Measurements from ENCODE around the gene TAX1BP3. TPM values are rescaled to one million over a fixed set of nuclear protein-coding genes. Genes with fewer than 3 reads are reported as not detected.

TAX1BP3 gene
- polyA plus RNA-seq, 3 donors, result 29.6 to 71.8 (median 70.9) TPM

DNA sequence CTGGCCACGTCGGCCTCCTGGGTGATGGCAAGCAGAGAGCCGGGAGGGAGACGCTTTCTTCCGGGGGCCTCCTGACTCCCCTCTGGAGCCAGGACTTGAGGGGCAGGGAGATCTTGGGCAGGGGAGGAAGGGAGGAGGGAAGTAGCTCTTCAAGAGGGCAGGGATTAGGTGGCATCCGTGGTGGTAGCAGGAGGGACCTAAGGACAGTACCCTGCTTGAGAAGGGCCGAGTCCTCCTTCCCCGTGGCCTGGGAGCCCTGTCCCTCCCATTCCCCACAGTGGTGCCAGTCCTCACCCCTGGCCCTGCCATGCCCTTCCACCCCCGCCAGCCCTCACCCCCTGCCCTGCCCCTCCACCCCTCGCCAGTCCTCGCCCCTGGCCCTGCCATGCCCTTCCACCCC, 12.6 kb downstream of the TAX1BP3 start:
- H3K79me2 ChIP-seq (ENCODE audit: insufficient read depth, low read length), result no peaks in the 10 kb centered on the region
- H3K4me2 ChIP-seq (replicated peaks; ENCODE audit: extremely low read depth, low read length, poor library complexity, severe bottlenecking), result no peak overlapping the region
- TF ChIP-seq, protein P1, sequence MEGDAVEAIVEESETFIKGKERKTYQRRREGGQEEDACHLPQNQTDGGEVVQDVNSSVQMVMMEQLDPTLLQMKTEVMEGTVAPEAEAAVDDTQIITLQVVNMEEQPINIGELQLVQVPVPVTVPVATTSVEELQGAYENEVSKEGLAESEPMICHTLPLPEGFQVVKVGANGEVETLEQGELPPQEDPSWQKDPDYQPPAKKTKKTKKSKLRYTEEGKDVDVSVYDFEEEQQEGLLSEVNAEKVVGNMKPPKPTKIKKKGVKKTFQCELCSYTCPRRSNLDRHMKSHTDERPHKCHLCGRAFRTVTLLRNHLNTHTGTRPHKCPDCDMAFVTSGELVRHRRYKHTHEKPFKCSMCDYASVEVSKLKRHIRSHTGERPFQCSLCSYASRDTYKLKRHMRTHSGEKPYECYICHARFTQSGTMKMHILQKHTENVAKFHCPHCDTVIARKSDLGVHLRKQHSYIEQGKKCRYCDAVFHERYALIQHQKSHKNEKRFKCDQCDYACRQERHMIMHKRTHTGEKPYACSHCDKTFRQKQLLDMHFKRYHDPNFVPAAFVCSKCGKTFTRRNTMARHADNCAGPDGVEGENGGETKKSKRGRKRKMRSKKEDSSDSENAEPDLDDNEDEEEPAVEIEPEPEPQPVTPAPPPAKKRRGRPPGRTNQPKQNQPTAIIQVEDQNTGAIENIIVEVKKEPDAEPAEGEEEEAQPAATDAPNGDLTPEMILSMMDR (IDR thresholded peaks at IDR 0.05), result no peak
- H3K36me3 Mint-ChIP-seq, result peaks cover 15 to 51% of the 10 kb centered on the region in 2 donors
- H3K27ac ChIP-seq (ENCODE audit: low read depth in 1 of 2, low read length in 2 of 2), result no peak overlapping the region
- WGBS (ENCODE audit: insufficient coverage), result 93% methylated on average over 4 of the region's 11 CpGs
- H2AFZ ChIP-seq (ENCODE audit: insufficient read depth, low read depth, low read length, poor library complexity, severe bottlenecking), result no peak overlapping the region
- no peaks in the 10 kb centered on the region for H4K20me1 ChIP-seq (ENCODE audit: insufficient read depth, low read length)
- peaks cover 0 to 3% (median 0%) of the 10 kb centered on the region in 7 donors for H3K9me3 Mint-ChIP-seq
- intact Hi-C loops (cut with micrococcal nuclease), result no loop called here
- DNase-seq, result no peak
- H3K27me3 ChIP-seq (ENCODE audit: control insufficient read depth in 2 of 2, insufficient read depth in 2 of 2, low read length in 2 of 2), result no peaks in the 10 kb centered on the region
- no peaks in the 10 kb centered on the region for H3K9me3 ChIP-seq (replicated peaks in 1 of 2; ENCODE audit: control insufficient read depth in 1 of 2, insufficient read depth in 1 of 2, low read length in 2 of 2)
- H3K36me3 ChIP-seq (replicated peaks in 1 of 2; ENCODE audit: control insufficient read depth in 1 of 2, insufficient read depth in 2 of 2, low read length in 2 of 2), result peaks cover 15 to 33% of the 10 kb centered on the region in 2 donors
- no peaks in the 10 kb centered on the region for H3K4me1 ChIP-seq (ENCODE audit: control insufficient read depth in 1 of 2, insufficient read depth in 2 of 2, low read length in 2 of 2)
- H3K27me3 Mint-ChIP-seq (ENCODE audit: low read depth in 3 of 3), result peaks cover 0 to 2% (median 1%) of the 10 kb centered on the region in 3 donors
- no peak overlapping the region for H3K4me3 Mint-ChIP-seq
- H3K4me1 Mint-ChIP-seq, result peaks cover 3% of the 10 kb centered on the region
- no peak overlapping the region for H3K9ac ChIP-seq (ENCODE audit: insufficient read depth, low read length, poor library complexity, severe bottlenecking)
- H3K4me3 ChIP-seq (replicated peaks in 1 of 3; ENCODE audit: low read depth in 2 of 3, low read length in 3 of 3), result no peak overlapping the region
- no peak overlapping the region for H3K27ac Mint-ChIP-seq

DNA sequence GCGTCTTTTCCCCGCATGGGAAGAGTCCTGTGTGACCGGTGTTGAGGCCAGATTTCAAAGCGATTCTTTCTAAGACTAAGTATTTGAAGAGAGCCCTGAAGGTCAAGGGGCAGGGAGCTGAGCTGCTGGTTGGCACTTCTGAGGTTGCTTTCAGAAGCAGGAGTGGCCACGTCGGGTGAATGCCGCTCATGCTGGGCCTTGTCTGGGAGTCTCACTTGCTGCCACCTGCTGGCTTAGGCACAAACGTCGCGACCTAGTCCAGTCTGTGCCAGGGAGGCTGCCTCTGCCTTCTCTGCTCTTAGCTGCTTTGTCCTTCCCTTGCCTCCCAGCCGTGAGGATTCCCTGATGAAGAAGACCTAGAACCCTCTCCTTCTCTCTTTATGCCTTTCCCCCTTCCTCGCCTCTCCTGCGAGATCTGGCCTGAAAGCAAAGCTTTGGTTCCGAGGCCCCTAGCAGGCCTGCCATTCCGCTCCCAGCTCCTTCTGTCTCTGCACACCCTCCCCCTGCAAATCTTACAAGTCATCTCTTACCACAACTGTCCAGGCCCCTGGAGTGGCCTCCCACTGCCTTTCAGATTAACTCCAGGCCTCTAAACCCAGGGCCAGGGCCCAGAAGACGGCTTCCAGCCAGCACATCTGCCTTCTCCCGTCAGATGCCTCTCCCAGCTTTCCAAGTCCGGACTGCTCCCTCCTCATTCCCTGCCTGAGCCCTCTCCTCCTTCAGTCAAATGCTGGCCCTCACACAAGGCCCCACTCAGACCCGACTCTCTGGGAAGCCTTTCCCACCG, 20.4 kb downstream of the TAX1BP3 start:
- peak overlapping the region in 3 of 7 donors; percentile 11 to 25 (median 15) for H3K27ac Mint-ChIP-seq
- Histone ChIP-seq H4K20me1 (ENCODE audit: insufficient read depth, low read length) (no peaks in the 10 kb centered on the region), H3K27me3 (ENCODE audit: control insufficient read depth in 2 of 2, insufficient read depth in 2 of 2, low read length in 2 of 2) (no peaks in the 10 kb centered on the region), H3K4me2 (replicated peaks; ENCODE audit: extremely low read depth, low read length, poor library complexity, severe bottlenecking) (no peak overlapping the region), H3K27ac (ENCODE audit: low read depth in 1 of 2, low read length in 2 of 2) (no peak overlapping the region), H2AFZ (ENCODE audit: insufficient read depth, low read depth, low read length, poor library complexity, severe bottlenecking) (no peak overlapping the region), H3K79me2 (ENCODE audit: insufficient read depth, low read length) (no peaks in the 10 kb centered on the region), H3K4me1 (ENCODE audit: control insufficient read depth in 1 of 2, insufficient read depth in 2 of 2, low read length in 2 of 2) (no peaks in the 10 kb centered on the region), H3K9ac (ENCODE audit: insufficient read depth, low read length, poor library complexity, severe bottlenecking) (no peak overlapping the region), H3K4me3 (replicated peaks in 1 of 3; ENCODE audit: low read depth in 2 of 3, low read length in 3 of 3) (no peak overlapping the region), H3K9me3 (replicated peaks in 1 of 2; ENCODE audit: control insufficient read depth in 1 of 2, insufficient read depth in 1 of 2, low read length in 2 of 2) (no peaks in the 10 kb centered on the region), H3K36me3 (replicated peaks in 1 of 2; ENCODE audit: control insufficient read depth in 1 of 2, insufficient read depth in 2 of 2, low read length in 2 of 2) (peaks cover 9 to 53% of the 10 kb centered on the region in 2 donors)
- no peak for DNase-seq
- H3K4me3 Mint-ChIP-seq, result no peak overlapping the region
- peaks cover 38 to 76% of the 10 kb centered on the region in 2 donors for H3K36me3 Mint-ChIP-seq
- TF ChIP-seq, protein P1 (IDR thresholded peaks at IDR 0.05), result peak; percentile 23
- H3K9me3 Mint-ChIP-seq, result peaks cover 0 to under 1% (median 0%) of the 10 kb centered on the region in 7 donors
- intact Hi-C loops (cut with micrococcal nuclease), result no loop called here
- H3K4me1 Mint-ChIP-seq, result no peaks in the 10 kb centered on the region
- WGBS (ENCODE audit: insufficient coverage), result 77% methylated on average over 18 of the region's 20 CpGs
- peaks cover 0 to 2% (median 0%) of the 10 kb centered on the region in 3 donors for H3K27me3 Mint-ChIP-seq (ENCODE audit: low read depth in 3 of 3)
